22Rv1 (cell line): ENCODE results near the gene ZNF778.
A peak's percentile ranks its signal among the peaks of the same experiment; 100 is the strongest.

Experiments
- H3K27ac ChIP-seq: fragments of 450-650 bp; 2 replicates; pipeline ENCODE4 v1.5.1; 2017
- CTCF ChIP-seq: fragments of 450-650 bp; IDR thresholded peaks from 2 replicates; pipeline ENCODE4 v1.5.1; 2017; ENCODE audit warnings: mild to moderate bottlenecking
- ZFX ChIP-seq: fragments of 450-650 bp; IDR thresholded peaks from 2 replicates; pipeline ENCODE4 v1.6.1; 2017; ENCODE audit warnings: antibody characterized with exemption, borderline replicate concordance

Gene ZNF778

DNA sequence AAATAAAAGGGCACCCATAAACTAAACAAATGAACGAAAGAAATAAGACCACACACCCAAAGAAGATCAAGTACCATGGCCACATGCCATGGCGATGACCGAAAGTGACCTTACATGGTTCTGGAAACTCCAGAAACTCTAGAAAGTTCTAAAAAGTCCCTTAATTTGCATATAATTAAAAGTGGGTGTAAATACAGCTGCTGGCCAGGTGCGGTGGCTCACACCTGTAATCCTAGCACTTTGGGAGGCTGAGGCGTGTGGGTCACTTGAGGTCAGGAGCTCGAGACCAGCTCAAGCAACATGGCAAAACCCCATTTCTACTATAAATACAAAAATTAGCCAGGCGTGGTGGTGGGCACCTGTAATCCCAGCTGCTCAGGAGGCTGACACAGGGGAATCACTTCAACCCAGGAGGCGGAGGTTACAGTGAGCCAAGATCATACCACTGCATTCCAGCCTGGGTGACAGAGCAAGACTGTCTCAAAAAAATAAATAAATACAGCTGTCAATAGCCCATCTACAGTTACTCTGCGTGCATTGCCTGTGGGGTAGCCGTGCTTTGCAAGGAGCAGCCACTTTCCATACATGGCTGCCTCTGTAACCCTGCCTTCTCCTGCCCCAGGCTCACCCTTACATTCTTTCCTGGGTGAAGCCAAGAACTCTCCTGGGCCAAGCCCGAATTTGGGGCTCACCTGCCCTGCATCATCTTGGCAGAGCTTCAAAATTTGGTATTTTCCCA is 7.2 kb upstream of the ZNF778 start:
- H3K27ac ChIP-seq: no peak overlapping the region
- no peak for TF ChIP-seq CTCF
- TF ChIP-seq ZFX: no peak

GRCh38 chr16:89210904-89211515 is 6.5 kb upstream of the ZNF778 start:
- TF ChIP-seq ZFX: no peak
- TF ChIP-seq CTCF: no peak
- H3K27ac ChIP-seq: no peak overlapping the region

- peak; percentile 87 for TF ChIP-seq CTCF
- TF ChIP-seq ZFX: no peak
- H3K27ac ChIP-seq: peak overlapping the region; percentile 83
These were observed 977 bp upstream of the ZNF778 start for GRCh38 chr16:89216315-89217137.

- H3K27ac ChIP-seq: peak overlapping the region; percentile 83
- TF ChIP-seq ZFX: no peak
- TF ChIP-seq CTCF: no peak
These were observed 440 bp upstream of the ZNF778 start for GRCh38 chr16:89217138-89217387.

DNA sequence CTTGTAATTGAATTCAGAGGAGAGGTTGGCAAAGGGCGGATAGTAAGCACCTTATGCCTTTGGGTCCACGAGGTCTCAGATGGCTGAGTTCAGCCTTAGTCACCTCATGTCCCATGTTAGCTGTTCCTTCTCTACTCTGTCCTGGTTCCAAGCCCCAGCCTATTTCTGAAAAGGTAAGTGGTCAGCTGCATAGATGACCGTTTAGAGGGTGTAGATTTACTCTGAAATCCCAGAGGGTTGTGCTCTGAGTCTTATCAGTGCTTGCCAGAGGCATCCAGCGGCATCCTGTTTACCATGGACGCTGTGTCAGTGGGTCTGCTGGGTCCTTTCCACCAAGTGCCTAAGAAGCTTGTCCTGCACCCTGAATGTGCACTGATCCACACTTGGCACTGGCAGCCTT is 1.9 kb downstream of the ZNF778 start:
- TF ChIP-seq CTCF (no peak), ZFX (no peak)

DNA sequence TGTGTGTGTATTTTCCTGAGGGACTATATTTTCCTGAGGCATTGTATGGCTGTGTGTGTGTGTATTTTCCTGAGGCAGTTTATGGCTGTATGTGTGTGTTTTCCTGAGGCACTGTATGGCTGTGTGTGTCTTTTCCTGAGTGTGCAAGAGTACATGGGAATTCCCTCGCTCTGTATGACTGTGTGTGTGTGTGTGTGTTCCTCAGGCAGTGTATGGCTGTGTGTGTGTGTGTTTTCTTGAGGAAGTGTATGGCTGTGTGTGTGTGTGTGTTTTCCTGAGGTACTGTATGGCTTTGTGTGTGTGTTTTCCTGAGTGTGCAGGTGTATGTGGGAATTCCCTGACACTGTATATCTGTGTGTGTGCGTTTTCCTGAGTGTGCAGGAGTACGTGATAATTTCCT is 4.1 kb downstream of the ZNF778 start:
- no peak for TF ChIP-seq CTCF
- TF ChIP-seq ZFX: no peak
- H3K27ac ChIP-seq: no peak overlapping the region

More for the DNA sequence above, 1.9 kb downstream of the ZNF778 start:
- no peak overlapping the region for H3K27ac ChIP-seq

DNA sequence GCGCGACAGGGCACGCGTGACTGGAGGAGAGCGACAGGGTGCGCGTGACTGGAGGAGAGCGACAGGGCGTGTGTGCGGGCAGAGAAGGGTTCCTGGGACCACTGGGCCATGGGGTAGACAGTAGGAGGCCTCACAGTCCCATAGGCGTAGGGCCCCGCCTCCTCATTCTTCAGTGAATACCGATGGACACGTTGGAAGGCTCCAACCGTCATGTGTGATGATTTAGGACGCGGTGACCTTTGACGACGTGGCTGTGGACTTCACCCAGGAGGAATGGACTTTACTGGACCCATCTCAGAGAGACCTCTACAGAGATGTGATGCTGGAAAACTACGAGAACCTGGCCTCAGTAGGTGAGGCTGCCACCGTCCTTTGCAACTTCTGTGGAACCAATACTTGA is 5.4 kb downstream of the ZNF778 start:
- TF ChIP-seq ZFX (no peak), CTCF (no peak)
- H3K27ac ChIP-seq: no peak overlapping the region
